K562 (cell line): ENCODE results near the gene ZNF655. TPM values are rescaled to one million over a fixed set of nuclear protein-coding genes. Genes with fewer than 3 reads are reported as not detected.

Experiments
- ATAC-seq: fragments of 200-7000 bp; cut with Tn5 transposase; 3 replicates; pipeline ENCODE4 v1.9.1; 2020; ENCODE audit warnings: moderate library complexity
- BruUV-seq: library from RNA; stranded (reverse); fragments of 400-500 nt; replicated peaks from 2 replicates; lab custom pipeline; 2021; lab: Mats Ljungman, UMichigan
- CTCF ChIA-PET: fragments of 300-600 bp; formaldehyde crosslinking; extraction: SDS; loops from one replicate; lab custom pipeline; 2021; ENCODE audit warnings: low intra/inter-chr PET ratio; lab: Yijun Ruan, JAX
- POLR2A ChIA-PET: fragments of 300-600, 350-650 bp; sonication (Branson Sonifier 250); formaldehyde crosslinking; extraction: SDS; loops from one replicate; lab custom pipeline; 2021; ENCODE audit warnings: antibody characterized with exemption, inconsistent platforms; lab: Yijun Ruan, JAX
- DNase-seq, 4 experiments: peaks; one replicate each; pipeline versions ENCODE4 v3.0.0 to v3.0.0-alpha.2; 2011 to 2018; ENCODE audit warnings: low spot score in 3 of 4, mixed read lengths in 3 of 4; ENCODE audit errors: extremely low read depth in 1 of 4
- FAIRE-seq: peaks from 2 replicates; lab custom pipeline; 2011; peaks lifted over from hg19 to GRCh38; lab: Jason Lieb, UNC
- H2AFZ ChIP-seq: 2 replicates; pipeline ENCODE4 v1.6.0; 2011; ENCODE audit warnings: low read depth, low read length, control low read depth, inconsistent platforms
- H3K27ac ChIP-seq: fragments of 200-600 bp; 3 replicates; pipeline ENCODE4 v1.8.0; 2011; ENCODE audit warnings: low read depth, mild to moderate bottlenecking, control low read depth, inconsistent platforms, low read length, moderate library complexity, mixed read lengths; ENCODE audit errors: extremely low read depth
- H3K27me3 ChIP-seq, 2 experiments: fragments of 300-600 bp in 1 of 2; 2 replicates in 1 of 2; 3 replicates in 1 of 2; pipeline versions ENCODE4 v1.6.0 to v1.8.0; 2011; ENCODE audit warnings: inconsistent platforms in 2 of 2, low read length in 2 of 2, mild to moderate bottlenecking in 1 of 2, mixed read lengths in 1 of 2, moderate library complexity in 1 of 2; ENCODE audit not compliant: control insufficient read depth in 2 of 2, insufficient read depth in 2 of 2
- H3K36me3 ChIP-seq: fragments of 300-600 bp; 3 replicates; pipeline ENCODE4 v1.8.0; 2011; ENCODE audit warnings: mild to moderate bottlenecking, low read length, inconsistent platforms; ENCODE audit not compliant: control insufficient read depth, insufficient read depth
- H3K4me1 ChIP-seq, 2 experiments: fragments of 200-600 bp in 1 of 2; replicated peaks in 1 of 2; 2 replicates in 1 of 2; 3 replicates in 1 of 2; pipeline versions ENCODE4 v1.5.1 to v1.8.0; 2011; ENCODE audit warnings: inconsistent platforms in 2 of 2, low read length in 2 of 2, mild to moderate bottlenecking in 1 of 2, mixed read lengths in 1 of 2, moderate library complexity in 1 of 2; ENCODE audit not compliant: control insufficient read depth in 2 of 2, insufficient read depth in 2 of 2
- H3K4me2 ChIP-seq: 2 replicates; pipeline ENCODE4 v1.6.1; 2011; ENCODE audit warnings: low read length, control low read depth, inconsistent platforms, mixed read lengths; ENCODE audit not compliant: insufficient read depth
- H3K4me3 ChIP-seq: fragments of 200-600 bp; sonication (generic), shearing (Covaris generic); 2 replicates; pipeline ENCODE4 v1.5.1; 2016; ENCODE audit warnings: control low read depth, inconsistent platforms
- H3K79me2 ChIP-seq: fragments of 200-600 bp; 3 replicates; pipeline ENCODE4 v1.8.0; 2011; ENCODE audit warnings: low read length, inconsistent platforms; ENCODE audit not compliant: control insufficient read depth, insufficient read depth
- H3K9ac ChIP-seq, 2 experiments: 2 replicates each; pipeline versions ENCODE4 v1.6.0 to v1.6.1; 2011; ENCODE audit warnings: low read depth in 2 of 2, low read length in 2 of 2, control low read depth in 1 of 2, inconsistent platforms in 1 of 2, mild to moderate bottlenecking in 1 of 2, mixed read lengths in 1 of 2; ENCODE audit not compliant: insufficient read depth in 1 of 2
- H3K9me1 ChIP-seq: one replicate; pipeline ENCODE4 v1.6.0; 2011; ENCODE audit warnings: inconsistent platforms, mild to moderate bottlenecking, low read length, moderate library complexity; ENCODE audit not compliant: control insufficient read depth, insufficient read depth
- H3K9me3 ChIP-seq: replicated peaks from 2 replicates; pipeline ENCODE4 v1.5.1; 2011; ENCODE audit warnings: low read depth, low read length, inconsistent platforms; ENCODE audit not compliant: control insufficient read depth, insufficient read depth
- H4K20me1 ChIP-seq: replicated peaks from 2 replicates; pipeline ENCODE4 v1.6.1; 2011; ENCODE audit warnings: low read length, inconsistent platforms, mixed read lengths; ENCODE audit not compliant: control insufficient read depth, insufficient read depth
- ARHGAP35 ChIP-seq: fragments of 450-650 bp; IDR thresholded peaks from 2 replicates; pipeline ENCODE4 v1.6.1; 2018; ENCODE audit not compliant: partially characterized antibody
- ETV1 ChIP-seq: fragments of 450-650 bp; conservative IDR thresholded peaks from 2 replicates; pipeline ENCODE4 v1.6.1; 2016; ENCODE audit warnings: missing genetic modification characterization, control low read depth, low read depth, missing compliant biosample characterization
- HDAC3 ChIP-seq: fragments of 450-650 bp; IDR thresholded peaks from 2 replicates; pipeline ENCODE4 v1.6.1; 2018; ENCODE audit warnings: borderline replicate concordance, mild to moderate bottlenecking, moderate library complexity; ENCODE audit not compliant: partially characterized antibody
- HNRNPH1 ChIP-seq: fragments of 200-400 bp; formaldehyde crosslinking; optimal IDR thresholded peaks from 2 replicates; pipeline ENCODE3; 2017; ENCODE audit warnings: low read depth, mild to moderate bottlenecking, low read length, moderate library complexity
- HNRNPL ChIP-seq: fragments of 200-400 bp; formaldehyde crosslinking; IDR thresholded peaks from 2 replicates; pipeline ENCODE4 v1.6.1; 2017; ENCODE audit warnings: low read depth, mild to moderate bottlenecking, low read length
- KAT8 ChIP-seq: fragments of 450-650 bp; IDR thresholded peaks from 2 replicates; pipeline ENCODE4 v1.6.1; 2016; ENCODE audit warnings: low read depth, mild to moderate bottlenecking
- MED1 ChIP-seq: sonication (generic); formaldehyde crosslinking; IDR thresholded peaks from 2 replicates; pipeline ENCODE4 v1.8.1; 2023; ENCODE audit warnings: missing genetic modification reagents, borderline replicate concordance
- NFXL1 ChIP-seq: fragments of 450-650 bp; formaldehyde crosslinking; IDR thresholded peaks from 2 replicates; pipeline ENCODE4 v1.4.0; 2021; ENCODE audit warnings: mild to moderate bottlenecking
- NR3C1 ChIP-seq: sonication (generic); formaldehyde crosslinking; IDR thresholded peaks from 2 replicates; pipeline ENCODE4 v1.8.1; 2022; ENCODE audit warnings: missing genetic modification reagents
- POLR2G ChIP-seq: fragments of 200-400 bp; formaldehyde crosslinking; IDR thresholded peaks from 2 replicates; pipeline ENCODE4 v1.6.1; 2017; ENCODE audit warnings: low read depth, mild to moderate bottlenecking, antibody characterized with exemption, low read length, moderate library complexity
- RBFOX2 ChIP-seq: fragments of 200-400 bp; formaldehyde crosslinking; IDR thresholded peaks from 2 replicates; pipeline ENCODE4 v1.6.1; 2017; ENCODE audit warnings: low read depth, mild to moderate bottlenecking, low read length, moderate library complexity
- RHOXF2B ChIP-seq: fragments of 250-450 bp; sonication (Bioruptor Pico); conservative IDR thresholded peaks from 2 replicates; pipeline ENCODE4 v1.5.1; 2021
- SNRNP70 ChIP-seq: fragments of 200-400 bp; formaldehyde crosslinking; optimal IDR thresholded peaks from 2 replicates; pipeline ENCODE3; 2017; ENCODE audit warnings: low read depth, low read length
- TAL1 ChIP-seq: fragments of 450-650 bp; IDR thresholded peaks from 2 replicates; pipeline ENCODE4 v1.6.1; 2016; ENCODE audit warnings: mild to moderate bottlenecking
- ZNF23 ChIP-seq: fragments of 250-450 bp; sonication (Bioruptor Pico); IDR thresholded peaks from 2 replicates; pipeline ENCODE4 v1.4.0; 2020; ENCODE audit warnings: mild to moderate bottlenecking
- ZNF668 ChIP-seq: fragments of 250-450 bp; sonication (Bioruptor Pico); IDR thresholded peaks from 2 replicates; pipeline ENCODE4 v1.8.0; 2022; ENCODE audit warnings: mild to moderate bottlenecking, inconsistent platforms
- ZNF79 ChIP-seq: fragments of 250-450 bp; sonication (Bioruptor Pico); IDR thresholded peaks from 2 replicates; pipeline ENCODE4 v1.4.0; 2020; ENCODE audit warnings: low read depth, mild to moderate bottlenecking, moderate library complexity
- WGBS: fragments of 100-300 bp; shearing (Covaris generic); methylation state at CpG from one replicate; pipeline ENCODE4 v1.1.6; 2016; ENCODE audit warnings: low coverage, mixed read lengths; ENCODE audit not compliant: insufficient coverage; ENCODE audit errors: missing lambda C conversion rate; 5-methylcytosine and 5-hydroxymethylcytosine counted together
- in situ Hi-C: fragments of 300-500 bp; cut with MboI; formaldehyde crosslinking; loops from 4 replicates; pipeline ENCODE4 v1.15.0; 2018; ENCODE audit warnings: inconsistent platforms, mixed read lengths
- intact Hi-C: fragments of 100-400 bp; cut with micrococcal nuclease; formaldehyde crosslinking; loops from 2 replicates; pipeline ENCODE4 v1.14.2; 2022
- polyA plus RNA-seq, 8 experiments: library from polyadenylated mRNA; depleted of rRNA in 4 of 8; stranded (reverse) in 5 of 8; unstranded in 3 of 8; fragments of >200 nt; fragmentation: Nextera tagmentation in 2 of 8; fragmentation: Illumina TruSeq in 1 of 8; extraction: Ambion mirVana in 2 of 8; extraction: Trizol in 1 of 8; gene quantifications; 2 replicates each; pipeline versions ENCODE4 v1.2.1 to v1.2.3, GENCODE V29; 2011 to 2014; ENCODE audit warnings: inconsistent platforms in 1 of 8, missing spikeins in 1 of 8
- total RNA-seq, 7 experiments: library from RNA; depleted of rRNA in 6 of 7; stranded (reverse); fragments of >200 nt in 6 of 7; fragmentation: Illumina TruSeq in 2 of 7; extraction: Trizol in 2 of 7; gene quantifications; 2 replicates each; pipeline versions ENCODE4 v1.2.1 to v1.2.3, GENCODE V29; 2011 to 2021; ENCODE audit warnings: low replicate concordance in 1 of 7
- TF ChIP-seq, protein P1 (sequence below): fragments of 250-450 bp; sonication (Bioruptor Pico); IDR thresholded peaks from 2 replicates; pipeline ENCODE4 v1.8.0; 2021; ENCODE audit warnings: mild to moderate bottlenecking, moderate library complexity

Gene ZNF655
- total and polyA plus RNA-seq, 9 of the 15 experiments (the other 6 are each of a cell fraction or from before 2014, with no cell fraction given) = 25.7 to 130 (median 95.2) TPM

DNA sequence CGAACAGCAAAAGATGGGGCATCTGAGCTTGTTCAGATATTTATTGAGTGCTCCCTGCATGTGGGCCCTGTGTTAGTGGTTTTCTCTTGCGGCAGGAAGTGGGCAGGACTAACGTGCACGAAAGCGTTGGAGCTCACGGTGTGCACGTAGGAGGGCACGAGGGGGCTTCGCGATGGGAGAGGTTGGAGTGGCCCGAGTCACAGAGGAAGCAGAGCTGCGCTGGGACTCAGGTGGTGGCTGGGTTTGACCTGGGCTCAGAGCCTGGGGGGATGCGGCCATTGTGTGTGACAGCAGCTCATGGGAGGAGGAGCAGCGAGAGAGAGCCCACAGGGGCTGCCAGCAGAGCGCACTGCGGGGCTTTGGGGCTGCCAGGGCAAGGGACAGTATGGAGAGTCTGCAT is 66.0 kb downstream of the ZNF655 start:
- Histone ChIP-seq H3K4me3 (no peak overlapping the region), H3K27ac (no peak overlapping the region), H3K4me1 (peaks cover 0 to 6% of the 10 kb centered on the region in 2 experiments; a peak in 2 of 5 replicates), H3K27me3 (no peaks in the 10 kb centered on the region), H3K9me3 (no peaks in the 10 kb centered on the region), H4K20me1 (peaks cover 11% of the 10 kb centered on the region; the same call in 1 of the 2 replicates), H3K79me2 (no peaks in the 10 kb centered on the region), H3K4me2 (no peak overlapping the region), H3K36me3 (peaks cover 98% of the 10 kb centered on the region), H2AFZ (no peak overlapping the region), H3K9me1 (no peaks in the 10 kb centered on the region), H3K9ac (peak overlapping the region in 1 of 2 experiments; percentile 37; a peak in 2 of 4 replicates)
- intact Hi-C loops (no loop called here), in situ Hi-C loops (no loop called here)
- WGBS = 95% methylated on average over 16 of the region's 16 CpGs
- POLR2A ChIA-PET = interaction anchor here (0.5 to 1.4 kb wide), 3 partner anchors 9 to 143 kb away, joined by 3 to 5 read pairs (median 3); no protein-coding TSS in a partner anchor
- TF ChIP-seq SNRNP70 = no peak
- TF ChIP-seq TAL1 = no peak
- peak; percentile 62 for TF ChIP-seq RBFOX2
- peak; percentile 62 for TF ChIP-seq POLR2G
- ATAC-seq (no peak), DNase-seq (no peak), FAIRE-seq (no peak)
- CTCF ChIA-PET = no interaction called here
- BruUV-seq = no TSS peak

DNA sequence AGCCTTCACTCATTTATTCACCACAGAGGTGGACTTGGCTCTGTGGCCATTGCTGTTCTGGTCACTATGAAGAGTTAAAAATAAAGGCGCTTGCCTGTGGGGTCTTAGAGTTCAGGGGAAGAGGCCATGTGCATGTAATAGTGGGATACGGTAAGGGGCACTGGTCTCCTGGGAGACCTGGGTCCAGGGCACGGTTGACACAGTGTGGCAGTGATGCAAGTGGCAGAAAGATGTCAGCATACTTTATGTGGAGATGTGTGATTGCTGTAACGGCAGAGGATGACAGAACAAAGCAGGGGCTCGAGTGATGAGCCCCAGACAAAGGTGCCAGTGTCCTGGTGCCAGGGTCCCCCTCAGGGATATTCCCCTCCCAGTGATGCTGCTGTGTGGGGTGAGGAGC is 66.9 kb downstream of the ZNF655 start:
- no peak overlapping the region for H3K27ac ChIP-seq
- FAIRE-seq = no peak
- 75% methylated on average over 5 of the region's 5 CpGs for WGBS
- intact Hi-C loops = no loop called here
- no peaks in the 10 kb centered on the region for H3K9me3 ChIP-seq
- H3K27me3 ChIP-seq = no peaks in the 10 kb centered on the region
- H3K4me1 ChIP-seq = peaks cover 0 to 8% of the 10 kb centered on the region in 2 experiments; a peak in 2 of 5 replicates
- DNase-seq = no peak
- H3K4me2 ChIP-seq = no peak overlapping the region
- H3K9ac ChIP-seq = 0 out of 4 replicates have a peak overlapping the region, but pooled peaks of 1 of the 2 experiments have one; percentile 7
- TF ChIP-seq, protein P1, sequence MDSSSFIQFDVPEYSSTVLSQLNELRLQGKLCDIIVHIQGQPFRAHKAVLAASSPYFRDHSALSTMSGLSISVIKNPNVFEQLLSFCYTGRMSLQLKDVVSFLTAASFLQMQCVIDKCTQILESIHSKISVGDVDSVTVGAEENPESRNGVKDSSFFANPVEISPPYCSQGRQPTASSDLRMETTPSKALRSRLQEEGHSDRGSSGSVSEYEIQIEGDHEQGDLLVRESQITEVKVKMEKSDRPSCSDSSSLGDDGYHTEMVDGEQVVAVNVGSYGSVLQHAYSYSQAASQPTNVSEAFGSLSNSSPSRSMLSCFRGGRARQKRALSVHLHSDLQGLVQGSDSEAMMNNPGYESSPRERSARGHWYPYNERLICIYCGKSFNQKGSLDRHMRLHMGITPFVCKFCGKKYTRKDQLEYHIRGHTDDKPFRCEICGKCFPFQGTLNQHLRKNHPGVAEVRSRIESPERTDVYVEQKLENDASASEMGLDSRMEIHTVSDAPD (CRISPR knock-in tag) = no peak
- TF ChIP-seq HDAC3 = no peak
- no peak for TF ChIP-seq NFXL1
- no peak for TF ChIP-seq ARHGAP35
- TF ChIP-seq NR3C1 (CRISPR knock-in tag) = no peak
- TF ChIP-seq RHOXF2B = no peak
- TF ChIP-seq HNRNPH1 = no peak
- no peak for TF ChIP-seq ZNF79 (CRISPR knock-in tag)
- TF ChIP-seq ZNF23 = no peak
- no peak for TF ChIP-seq HNRNPL
- no peak for TF ChIP-seq KAT8
- no peak for TF ChIP-seq ETV1 (tag)
- TF ChIP-seq MED1 (CRISPR knock-in tag) = no peak
- TF ChIP-seq ZNF668 (CRISPR knock-in tag) = no peak
- peaks cover 98% of the 10 kb centered on the region for H3K36me3 ChIP-seq
- in situ Hi-C loops = no loop called here
- CTCF ChIA-PET = no interaction called here
- no peaks in the 10 kb centered on the region for H3K9me1 ChIP-seq
- H3K79me2 ChIP-seq = no peaks in the 10 kb centered on the region
- H2AFZ ChIP-seq = no peak overlapping the region
- no peak for ATAC-seq
- no peak overlapping the region for H3K4me3 ChIP-seq
- POLR2A ChIA-PET = interaction anchor here (0.6 to 1.4 kb wide), 3 partner anchors 8 to 344 kb away, joined by 3 to 5 read pairs (median 3); no protein-coding TSS in a partner anchor
- BruUV-seq = no TSS peak
- peaks cover 11% of the 10 kb centered on the region; the same call in 1 of the 2 replicates for H4K20me1 ChIP-seq
